H7 (cell line): Measurements from ENCODE around the gene PMIS2. TPM values are rescaled to one million over a fixed set of nuclear protein-coding genes. Genes with fewer than 3 reads are reported as not detected.
"Not testable (repeated sequence)": the region's sequence is repeated elsewhere in the genome, so short reads cannot be mapped to it uniquely, and the experiment has no call there.

Source experiments
- DNase-seq: peaks from one replicate; pipeline ENCODE4 v3.0.0; 2012
- H3K27me3 ChIP-seq: 2 replicates; pipeline ENCODE4 v1.6.0; 2011; ENCODE audit warnings: mild to moderate bottlenecking, low read length; ENCODE audit not compliant: control insufficient read depth, insufficient read depth
- H3K36me3 ChIP-seq: replicated peaks from 2 replicates; pipeline ENCODE4 v1.5.1; 2011; ENCODE audit warnings: low read length; ENCODE audit not compliant: control insufficient read depth, insufficient read depth
- H3K4me3 ChIP-seq: 2 replicates; pipeline ENCODE4 v1.5.1; 2011; ENCODE audit warnings: low read depth, mild to moderate bottlenecking, control low read depth, low read length, moderate library complexity; ENCODE audit not compliant: insufficient read depth
- total RNA-seq: library from RNA; depleted of rRNA; stranded (reverse); fragments of >200 nt; shearing (Covaris generic); gene quantifications from 2 replicates; pipeline ENCODE4 v1.2.3, GENCODE V29; 2014

PMIS2 gene
- total RNA-seq, 1 experiment from 2014 or later = not detected

DNA sequence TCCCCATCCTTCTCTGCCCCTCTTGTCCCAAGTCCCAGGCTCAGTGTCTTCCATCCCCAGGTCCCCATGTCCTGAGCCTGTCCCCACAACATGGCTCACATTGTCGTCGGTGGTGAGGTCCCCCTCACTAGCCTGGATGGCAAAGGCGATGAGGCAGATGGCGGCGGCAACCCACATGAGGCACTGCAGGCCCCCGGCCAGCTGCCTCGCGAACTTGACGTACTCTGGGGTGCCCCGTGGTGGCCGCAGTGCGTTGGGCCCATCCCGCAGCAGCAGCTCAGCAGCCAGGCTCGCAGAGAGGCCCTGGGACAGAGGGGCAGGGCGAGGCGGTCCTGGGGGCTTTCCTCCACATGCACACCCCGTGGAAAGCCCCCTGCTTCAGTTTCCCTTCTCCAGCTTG lies 23.6 kb upstream of the PMIS2 start:
- no peak for DNase-seq
- Histone ChIP-seq H3K4me3 (no peak overlapping the region), H3K27me3 (peaks cover 20% of the 10 kb centered on the region), H3K36me3 (no peaks in the 10 kb centered on the region)

- no peak for DNase-seq
- Histone ChIP-seq H3K4me3 (no peak overlapping the region), H3K27me3 (peaks cover 20% of the 10 kb centered on the region), H3K36me3 (no peaks in the 10 kb centered on the region)
Measured at GRCh38 chr19:35562776-35563175, 23.2 kb upstream of the PMIS2 start.

- no peaks in the 10 kb centered on the region for H3K36me3 ChIP-seq
- peaks cover 19% of the 10 kb centered on the region for H3K27me3 ChIP-seq
- no peak within 1 kb of the TSS for H3K4me3 ChIP-seq
- DNase-seq = no peak
Measured at GRCh38 chr19:35563207-35563829, 22.7 kb upstream of the PMIS2 start, which contains the start of gene ATP4A. Gene ATP4A (minus strand): TSS chr19:35563658. CDS start chr19:35563629, 29 bp downstream.

DNA sequence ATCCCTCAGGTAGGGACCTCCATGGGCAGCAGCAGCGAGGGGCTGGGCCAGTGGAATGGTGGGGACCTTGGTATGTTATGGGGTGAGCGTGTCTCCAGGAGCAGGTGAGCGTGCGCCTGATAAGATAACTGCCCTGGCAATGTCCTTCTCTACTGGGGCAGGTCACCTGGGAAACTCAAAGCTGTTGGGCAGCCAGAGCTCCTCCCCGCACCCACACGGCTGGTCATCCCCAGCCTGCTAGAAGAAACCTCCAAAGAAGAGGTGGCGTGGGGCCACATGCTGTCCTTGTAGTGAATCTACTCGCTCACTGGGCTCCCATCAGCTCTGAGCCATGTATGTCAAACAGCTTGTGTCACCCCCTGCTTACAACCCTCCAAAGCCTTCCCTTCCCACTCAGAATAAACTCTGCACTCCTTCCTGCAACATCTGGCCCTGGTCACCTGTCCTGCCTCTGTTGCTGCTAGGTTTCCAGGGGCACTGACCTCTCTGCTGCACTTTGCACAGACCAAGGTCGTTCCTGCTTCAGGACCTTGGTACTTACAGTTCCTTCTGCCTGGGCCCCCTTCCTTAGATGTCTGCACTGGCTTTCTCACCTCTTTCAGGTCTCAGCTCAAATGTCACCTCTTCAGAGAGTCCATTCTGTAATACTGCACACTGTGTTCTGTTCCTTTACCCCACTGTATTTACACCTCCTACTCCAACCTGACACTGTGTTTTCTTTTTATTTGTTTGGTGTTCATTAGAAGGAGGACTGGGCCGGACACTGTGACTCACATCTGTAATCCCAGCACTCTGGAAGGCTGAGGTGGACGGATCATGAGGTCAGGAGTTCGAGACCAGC lies 20.7 kb upstream of the PMIS2 start:
- peak; percentile 6 for DNase-seq
- no peak overlapping the region for H3K4me3 ChIP-seq
- H3K36me3 ChIP-seq = no peaks in the 10 kb centered on the region
- H3K27me3 ChIP-seq = peaks cover 5% of the 10 kb centered on the region; the same call in 1 of the 2 replicates

GRCh38 chr19:35566738-35567137 lies 19.2 kb upstream of the PMIS2 start:
- H3K27me3 ChIP-seq = no peaks in the 10 kb centered on the region; the same call in 1 of the 2 replicates
- H3K36me3 ChIP-seq = no peaks in the 10 kb centered on the region
- DNase-seq = peak; percentile 16
- H3K4me3 ChIP-seq = no peak overlapping the region

- Histone ChIP-seq H3K27me3 (no peaks in the 10 kb centered on the region), H3K36me3 (no peaks in the 10 kb centered on the region), H3K4me3 (no peak overlapping the region)
- DNase-seq = peak; percentile 26
Measured at GRCh38 chr19:35569281-35569781, 16.6 kb upstream of the PMIS2 start.

- Histone ChIP-seq H3K27me3 (no peaks in the 10 kb centered on the region), H3K36me3 (no peaks in the 10 kb centered on the region), H3K4me3 (no peak overlapping the region)
- DNase-seq = no peak
Measured at GRCh38 chr19:35571406-35571965, 14.5 kb upstream of the PMIS2 start.

DNA sequence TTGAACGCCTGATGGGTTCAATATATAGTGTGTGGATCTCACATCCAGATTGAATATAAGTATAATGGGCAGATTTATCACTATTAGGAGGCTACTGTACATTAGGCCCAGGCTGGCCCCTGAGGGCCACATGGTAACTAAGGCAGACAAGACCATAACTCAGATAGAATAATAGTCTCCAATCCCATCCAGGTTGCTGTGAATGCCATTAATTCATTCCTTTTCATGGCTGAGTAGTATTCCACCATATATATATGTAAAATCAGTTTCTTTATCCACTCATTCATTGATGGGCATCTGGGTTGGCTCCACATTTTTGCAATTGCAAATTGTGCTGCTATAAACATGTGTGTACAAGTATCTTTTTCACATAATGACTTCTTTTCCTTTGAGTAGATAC lies 8.1 kb upstream of the PMIS2 start:
- Histone ChIP-seq H3K4me3 (no peak overlapping the region), H3K27me3 (no peaks in the 10 kb centered on the region), H3K36me3 (no peaks in the 10 kb centered on the region)
- no peak for DNase-seq

GRCh38 chr19:35578707-35579106 lies 7.3 kb upstream of the PMIS2 start:
- no peak for DNase-seq
- Histone ChIP-seq H3K4me3 (no peak overlapping the region), H3K36me3 (no peaks in the 10 kb centered on the region), H3K27me3 (no peaks in the 10 kb centered on the region; the same call in 1 of the 2 replicates)

DNA sequence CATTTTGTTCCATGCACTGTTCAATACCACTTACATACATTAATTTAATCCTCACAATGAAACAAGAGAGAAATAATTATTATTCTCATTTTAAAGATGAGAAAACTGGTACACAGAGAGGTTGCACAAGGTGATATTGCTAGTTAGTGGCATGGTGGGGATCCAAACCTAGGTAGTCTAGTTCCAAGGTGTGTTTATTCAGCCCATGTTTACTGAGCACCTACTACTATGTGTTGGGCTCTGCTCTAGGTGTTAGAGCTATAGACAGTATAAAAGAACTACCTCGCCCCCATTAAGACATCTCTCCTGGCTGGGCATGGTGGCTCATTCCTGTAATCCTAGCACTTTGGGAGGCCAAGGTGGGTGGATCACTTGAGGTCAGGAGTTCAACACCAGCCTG lies 3.2 kb upstream of the PMIS2 start:
- Histone ChIP-seq H3K4me3 (no peak overlapping the region), H3K27me3 (no peaks in the 10 kb centered on the region; the same call in 1 of the 2 replicates), H3K36me3 (no peaks in the 10 kb centered on the region)
- DNase-seq = no peak

DNA sequence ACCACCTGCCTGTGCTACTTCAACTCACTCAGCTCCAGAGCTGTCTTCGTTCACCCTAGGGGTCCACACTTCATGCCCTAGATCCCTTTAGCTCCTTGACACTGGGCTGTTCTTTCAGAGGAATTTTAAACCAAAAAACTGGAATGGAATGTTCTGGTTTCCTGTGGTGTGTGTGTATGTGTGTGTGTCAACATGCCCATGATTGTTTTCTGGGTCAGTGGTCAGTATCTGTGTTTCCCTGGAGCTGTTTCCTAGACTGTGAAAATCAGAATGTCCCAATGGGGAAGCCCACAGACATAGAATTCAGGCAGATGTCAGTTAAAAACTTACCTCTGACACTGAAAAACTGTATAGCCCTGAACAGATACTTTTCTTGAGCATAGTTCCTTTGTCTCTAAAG lies 1.3 kb downstream of the PMIS2 start:
- Histone ChIP-seq H3K36me3 (no peaks in the 10 kb centered on the region), H3K27me3 (no peaks in the 10 kb centered on the region; the same call in 1 of the 2 replicates), H3K4me3 (no peak overlapping the region)
- no peak for DNase-seq

- Histone ChIP-seq H3K27me3 (no peaks in the 10 kb centered on the region; the same call in 1 of the 2 replicates), H3K4me3 (no peak overlapping the region), H3K36me3 (no peaks in the 10 kb centered on the region)
- DNase-seq = no peak
Measured at GRCh38 chr19:35590875-35591274, 4.9 kb downstream of the PMIS2 start.

GRCh38 chr19:35592226-35592625 lies 6.3 kb downstream of the PMIS2 start:
- no peak overlapping the region for H3K4me3 ChIP-seq
- H3K27me3 ChIP-seq = peaks cover 2% of the 10 kb centered on the region
- H3K36me3 ChIP-seq = no peaks in the 10 kb centered on the region
- peak; percentile 81 for DNase-seq

DNA sequence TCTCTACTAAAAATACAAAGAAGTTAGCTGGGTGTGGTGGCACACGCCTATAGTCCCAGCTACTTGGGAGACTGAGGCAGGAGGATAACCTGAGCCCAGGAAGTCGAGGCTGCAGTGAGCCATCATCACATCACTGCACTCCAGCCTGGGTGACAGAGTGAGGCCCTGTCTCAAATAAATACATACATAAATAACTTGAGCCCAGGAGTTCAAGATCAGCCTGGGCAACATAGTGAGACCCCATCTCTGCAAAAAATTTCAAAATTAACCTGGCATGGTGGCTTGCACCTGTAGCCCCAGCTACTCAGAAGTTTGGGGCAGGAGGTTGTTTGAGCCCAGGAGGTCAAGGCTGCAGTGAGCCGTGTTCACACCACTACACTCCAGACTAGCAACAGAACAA lies 9.1 kb downstream of the PMIS2 start:
- H3K36me3 ChIP-seq, DNase-seq, H3K4me3 ChIP-seq, H3K27me3 ChIP-seq: not testable (repeated sequence)

- Histone ChIP-seq H3K4me3 (no peak overlapping the region), H3K36me3 (no peaks in the 10 kb centered on the region), H3K27me3 (peaks cover 4% of the 10 kb centered on the region)
- no peak for DNase-seq
Measured at GRCh38 chr19:35595928-35596327, 10.0 kb downstream of the PMIS2 start.
